Natural killer cell (primary cell): ENCODE data around the gene JAKMIP1. TPM values are rescaled to one million over a fixed set of nuclear protein-coding genes. Genes with fewer than 3 reads are reported as not detected.

Source experiments
- ATAC-seq, 3 donors: fragments of 150-1000 bp in 2 of 3; fragments of 200-7000 bp in 1 of 3; cut with Tn5 transposase; 1 replicate in 1 of 3; 2 replicates in 2 of 3; pipeline ENCODE4 v1.10.0; 2021; ENCODE audit warnings: mild to moderate bottlenecking in 2 of 3, moderate library complexity in 2 of 3
- DNase-seq, 2 donors: peaks; one replicate each; pipeline versions ENCODE4 v3.0.0 to v3.0.0-alpha.2; 2013 to 2021; ENCODE audit warnings: mixed read lengths in 1 of 2
- H3K27ac ChIP-seq: one replicate; pipeline ENCODE4 v1.5.1; 2013; ENCODE audit warnings: mild to moderate bottlenecking, low read length
- H3K27me3 ChIP-seq: one replicate; pipeline ENCODE4 v1.6.1; 2013; ENCODE audit warnings: low read length; ENCODE audit not compliant: control insufficient read depth, insufficient read depth
- H3K36me3 ChIP-seq: one replicate; pipeline ENCODE4 v1.6.1; 2013; ENCODE audit warnings: low read length; ENCODE audit not compliant: control insufficient read depth, insufficient read depth
- H3K4me1 ChIP-seq: one replicate; pipeline ENCODE4 v1.6.1; 2013; ENCODE audit warnings: low read length; ENCODE audit not compliant: control insufficient read depth, insufficient read depth
- H3K4me3 ChIP-seq: one replicate; pipeline ENCODE4 v1.5.1; 2013; ENCODE audit warnings: low read length
- H3K9me3 ChIP-seq: one replicate; pipeline ENCODE4 v1.6.1; 2013; ENCODE audit warnings: low read length; ENCODE audit not compliant: control insufficient read depth, insufficient read depth
- H3K27ac Mint-ChIP-seq, 2 donors: one replicate each; pipeline ENCODE4 v1.8.0; 2022; ENCODE audit warnings: mild to moderate bottlenecking in 2 of 2, mixed read lengths in 2 of 2, moderate library complexity in 1 of 2
- H3K27me3 Mint-ChIP-seq, 2 donors: one replicate each; pipeline ENCODE4 v1.8.0; 2022; ENCODE audit warnings: low read depth in 2 of 2, mixed read lengths in 2 of 2
- H3K36me3 Mint-ChIP-seq: one replicate; pipeline ENCODE4 v1.8.0; 2022; ENCODE audit warnings: mixed read lengths
- H3K4me1 Mint-ChIP-seq, 2 donors: one replicate each; pipeline ENCODE4 v1.8.0; 2022; ENCODE audit warnings: mixed read lengths in 2 of 2
- H3K4me3 Mint-ChIP-seq: one replicate; pipeline ENCODE4 v1.8.0; 2022; ENCODE audit warnings: mild to moderate bottlenecking, moderate library complexity, mixed read lengths
- H3K9me3 Mint-ChIP-seq, 2 donors: one replicate each; pipeline ENCODE4 v1.8.0; 2022; ENCODE audit warnings: mixed read lengths in 2 of 2
- WGBS: methylation state at CpG from one replicate; pipeline ENCODE4 v1.1.7; 2013; ENCODE audit warnings: missing lambda C conversion rate; ENCODE audit not compliant: insufficient coverage; 5-methylcytosine and 5-hydroxymethylcytosine counted together
- intact Hi-C: fragments of 100-400 bp; cut with micrococcal nuclease; formaldehyde crosslinking; loops from one replicate; pipeline ENCODE4 v1.14.2; 2022
- total RNA-seq, 4 donors: library from RNA; stranded (reverse); fragments of 120-200 nt in 1 of 4; gene quantifications; one replicate each; pipeline versions ENCODE4 v1.2.3 to v1.2.4, GENCODE V29; 2013 to 2022
- TF ChIP-seq, protein P1 (sequence below): fragments of 200-600 bp; IDR thresholded peaks from one replicate; pipeline ENCODE4 v1.8.0; 2022; ENCODE audit warnings: antibody characterized with exemption

JAKMIP1 gene
- total RNA-seq, 3 donors from 2014 or later (not counting 1 experiment from before 2014, with no cell fraction given): 8.8 to 21.8 (median 16.4) TPM

DNA sequence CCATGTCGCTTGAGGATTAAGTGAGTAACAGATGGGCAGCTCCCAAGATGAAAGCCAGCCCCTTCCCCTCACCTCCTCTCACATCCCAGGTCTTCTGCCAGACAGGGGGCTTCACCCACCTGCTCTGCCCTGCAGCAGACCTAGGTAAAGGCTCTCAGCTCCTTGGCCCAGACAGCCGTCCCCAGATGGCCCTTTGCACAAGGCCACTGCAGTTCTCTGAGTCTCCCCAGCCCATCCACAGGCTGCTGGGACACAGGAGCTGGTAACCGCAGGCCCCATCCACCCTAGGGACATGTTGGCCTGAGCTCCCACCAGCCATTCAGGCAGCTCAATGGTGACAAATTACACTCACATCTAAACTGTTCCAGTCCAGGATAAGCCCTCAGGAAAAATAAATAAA lies 197.4 kb downstream of the JAKMIP1 start:
- no peak overlapping the region for H3K27ac Mint-ChIP-seq
- peaks cover 0 to 5% of the 10 kb centered on the region in 2 donors for H3K4me1 Mint-ChIP-seq
- ATAC-seq: no peak
- TF ChIP-seq, protein P1, sequence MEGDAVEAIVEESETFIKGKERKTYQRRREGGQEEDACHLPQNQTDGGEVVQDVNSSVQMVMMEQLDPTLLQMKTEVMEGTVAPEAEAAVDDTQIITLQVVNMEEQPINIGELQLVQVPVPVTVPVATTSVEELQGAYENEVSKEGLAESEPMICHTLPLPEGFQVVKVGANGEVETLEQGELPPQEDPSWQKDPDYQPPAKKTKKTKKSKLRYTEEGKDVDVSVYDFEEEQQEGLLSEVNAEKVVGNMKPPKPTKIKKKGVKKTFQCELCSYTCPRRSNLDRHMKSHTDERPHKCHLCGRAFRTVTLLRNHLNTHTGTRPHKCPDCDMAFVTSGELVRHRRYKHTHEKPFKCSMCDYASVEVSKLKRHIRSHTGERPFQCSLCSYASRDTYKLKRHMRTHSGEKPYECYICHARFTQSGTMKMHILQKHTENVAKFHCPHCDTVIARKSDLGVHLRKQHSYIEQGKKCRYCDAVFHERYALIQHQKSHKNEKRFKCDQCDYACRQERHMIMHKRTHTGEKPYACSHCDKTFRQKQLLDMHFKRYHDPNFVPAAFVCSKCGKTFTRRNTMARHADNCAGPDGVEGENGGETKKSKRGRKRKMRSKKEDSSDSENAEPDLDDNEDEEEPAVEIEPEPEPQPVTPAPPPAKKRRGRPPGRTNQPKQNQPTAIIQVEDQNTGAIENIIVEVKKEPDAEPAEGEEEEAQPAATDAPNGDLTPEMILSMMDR: no peak
- no peaks in the 10 kb centered on the region for H3K9me3 ChIP-seq
- H3K9me3 Mint-ChIP-seq: no peaks in the 10 kb centered on the region
- no peaks in the 10 kb centered on the region for H3K36me3 Mint-ChIP-seq
- no peaks in the 10 kb centered on the region for H3K4me1 ChIP-seq
- no peak overlapping the region for H3K4me3 ChIP-seq
- intact Hi-C loops: no loop called here
- H3K27me3 Mint-ChIP-seq: peaks cover 0 to 8% of the 10 kb centered on the region in 2 donors
- no peaks in the 10 kb centered on the region for H3K27me3 ChIP-seq
- H3K36me3 ChIP-seq: no peaks in the 10 kb centered on the region
- H3K4me3 Mint-ChIP-seq: no peak overlapping the region
- no peak overlapping the region for H3K27ac ChIP-seq
- 76% methylated on average over 3 of the region's 3 CpGs for WGBS
- no peak for DNase-seq

DNA sequence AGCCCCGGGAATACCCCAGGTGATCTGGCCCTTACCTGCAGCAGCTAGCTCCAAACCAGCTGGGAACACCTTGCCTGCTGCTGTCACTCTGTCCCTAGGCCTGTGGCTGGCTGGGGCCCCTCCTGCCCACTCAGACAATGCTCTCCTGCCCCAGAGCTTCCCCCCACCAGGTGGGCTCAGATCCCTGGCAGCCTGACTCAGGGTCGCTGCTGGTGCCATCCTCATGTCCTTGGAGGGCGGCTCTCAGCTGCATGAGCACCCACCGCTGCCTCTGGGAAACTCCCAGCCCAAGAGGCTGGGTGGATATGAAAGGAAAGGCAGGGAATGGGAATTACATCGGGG lies 197.9 kb downstream of the JAKMIP1 start:
- intact Hi-C loops: no loop called here
- H3K36me3 Mint-ChIP-seq: no peaks in the 10 kb centered on the region
- H3K4me1 ChIP-seq: no peaks in the 10 kb centered on the region
- no peak overlapping the region for H3K27ac ChIP-seq
- H3K9me3 Mint-ChIP-seq: no peaks in the 10 kb centered on the region
- H3K4me1 Mint-ChIP-seq: peaks cover 0 to 5% of the 10 kb centered on the region in 2 donors
- H3K4me3 ChIP-seq: no peak overlapping the region
- TF ChIP-seq, protein P1: no peak
- 87% methylated on average over 5 of the region's 5 CpGs for whole genome bisulfite sequencing
- no peaks in the 10 kb centered on the region for H3K27me3 ChIP-seq
- H3K4me3 Mint-ChIP-seq: no peak overlapping the region
- H3K9me3 ChIP-seq: no peaks in the 10 kb centered on the region
- H3K27ac Mint-ChIP-seq: no peak overlapping the region
- DNase-seq: no peak
- H3K27me3 Mint-ChIP-seq: peaks cover 0 to 6% of the 10 kb centered on the region in 2 donors
- no peaks in the 10 kb centered on the region for H3K36me3 ChIP-seq
- ATAC-seq: no peak

DNA sequence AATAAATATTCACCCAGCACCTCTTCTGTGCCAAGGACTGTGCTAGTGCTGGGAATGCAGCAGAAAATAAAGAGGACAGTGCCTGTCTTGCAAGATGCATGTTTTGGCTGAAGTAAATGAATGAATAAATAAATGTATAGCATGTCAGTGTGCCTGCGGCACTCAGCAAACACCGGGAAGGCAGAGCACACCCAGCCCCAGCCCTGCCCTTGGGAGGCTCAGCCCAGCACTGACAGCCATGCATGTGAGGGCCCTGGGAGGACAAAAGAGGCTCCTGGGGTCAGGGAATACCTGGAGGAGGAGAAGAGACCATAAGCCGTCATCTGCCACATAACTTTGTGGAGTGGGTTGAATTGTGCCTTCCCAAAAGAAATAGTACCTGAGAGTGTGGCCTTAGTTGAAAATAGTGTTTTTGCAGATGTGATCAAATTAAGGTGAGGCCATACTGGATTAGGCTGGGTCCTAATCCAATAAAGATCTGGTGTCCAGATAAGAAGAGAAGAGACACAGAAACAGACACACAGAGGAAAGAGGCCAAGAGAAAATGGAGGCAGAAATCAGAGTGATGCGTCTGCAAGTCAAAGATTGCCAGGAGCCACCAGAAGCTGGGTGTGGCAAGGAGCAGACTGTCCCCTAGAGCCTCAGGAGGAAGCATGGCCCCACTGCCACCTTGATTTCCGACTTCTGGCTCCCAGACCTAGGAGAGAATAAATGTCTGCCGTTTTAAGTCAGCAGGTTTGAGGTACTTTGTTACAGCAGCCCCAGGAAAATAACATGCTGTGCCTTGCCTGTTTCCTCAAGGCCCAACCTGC lies 198.5 kb downstream of the JAKMIP1 start:
- DNase-seq: no peak
- Mint-ChIP-seq H3K27me3 (peaks cover 0 to 4% of the 10 kb centered on the region in 2 donors), H3K9me3 (no peaks in the 10 kb centered on the region), H3K4me1 (peaks cover 0 to 5% of the 10 kb centered on the region in 2 donors), H3K4me3 (no peak overlapping the region), H3K27ac (no peak overlapping the region), H3K36me3 (no peaks in the 10 kb centered on the region)
- Histone ChIP-seq H3K4me3 (no peak overlapping the region), H3K27me3 (no peaks in the 10 kb centered on the region), H3K4me1 (no peaks in the 10 kb centered on the region), H3K27ac (no peak overlapping the region), H3K9me3 (no peaks in the 10 kb centered on the region), H3K36me3 (no peaks in the 10 kb centered on the region)
- intact Hi-C loops: no loop called here
- TF ChIP-seq, protein P1: no peak
- no peak for ATAC-seq
- WGBS: 80% methylated on average over 6 of the region's 6 CpGs
